GM12892 (cell line): ENCODE measurements around the gene TMEM237.

ENCODE experiments used
- POLR2A ChIP-seq: IDR thresholded peaks from 2 replicates; pipeline ENCODE4 v1.6.1; 2011; ENCODE audit warnings: low read depth, low read length, control low read depth
- POLR2AphosphoS5 ChIP-seq: IDR thresholded peaks from 2 replicates; pipeline ENCODE4 v1.6.1; 2011; ENCODE audit warnings: low read depth, low read length, control low read depth
- TAF1 ChIP-seq: IDR thresholded peaks from 2 replicates; pipeline ENCODE4 v1.6.1; 2011; ENCODE audit warnings: low read depth, mild to moderate bottlenecking, control low read depth, low read length, borderline replicate concordance

DNA sequence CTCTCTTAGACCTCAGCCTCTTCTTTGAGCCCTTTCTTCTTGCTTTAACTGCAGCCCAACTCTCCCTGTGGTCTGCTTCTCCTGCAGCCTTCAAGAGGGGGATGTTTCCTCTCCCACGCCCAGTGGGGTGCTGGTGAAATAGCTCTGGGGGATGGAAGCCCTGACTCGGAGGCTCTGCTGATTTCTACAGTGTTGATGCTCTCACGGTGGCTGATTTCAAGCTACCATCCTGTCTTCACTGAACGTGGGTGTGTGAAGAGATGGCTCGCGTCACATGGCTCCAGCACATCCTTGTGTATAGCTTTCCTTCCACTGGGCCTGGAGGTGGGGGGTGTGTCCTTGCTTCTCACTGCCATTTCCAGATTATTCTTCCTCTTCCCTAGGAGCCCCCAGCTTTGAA is 35.1 kb upstream of the TMEM237 start:
- TF ChIP-seq POLR2AphosphoS5 (no peak), POLR2A (no peak), TAF1 (no peak)
